HFF-Myc (cell line): ENCODE data around the gene PXYLP1.

ENCODE experiments used
- DNase-seq: peaks from one replicate; pipeline ENCODE4 v3.0.0-alpha.2; 2011; ENCODE audit warnings: low read depth; ENCODE audit errors: extremely low read depth
- H3K4me3 ChIP-seq: replicated peaks from 2 replicates; pipeline ENCODE4 v1.5.1; 2011; ENCODE audit warnings: low read depth, mild to moderate bottlenecking, control low read depth, low read length
- TF ChIP-seq, protein P1 (sequence below): IDR thresholded peaks from 2 replicates; pipeline ENCODE4 v1.5.1; 2012; ENCODE audit warnings: mild to moderate bottlenecking, low read depth, low read length, control low read depth; ENCODE audit errors: missing control alignments

The PXYLP1 gene

DNA sequence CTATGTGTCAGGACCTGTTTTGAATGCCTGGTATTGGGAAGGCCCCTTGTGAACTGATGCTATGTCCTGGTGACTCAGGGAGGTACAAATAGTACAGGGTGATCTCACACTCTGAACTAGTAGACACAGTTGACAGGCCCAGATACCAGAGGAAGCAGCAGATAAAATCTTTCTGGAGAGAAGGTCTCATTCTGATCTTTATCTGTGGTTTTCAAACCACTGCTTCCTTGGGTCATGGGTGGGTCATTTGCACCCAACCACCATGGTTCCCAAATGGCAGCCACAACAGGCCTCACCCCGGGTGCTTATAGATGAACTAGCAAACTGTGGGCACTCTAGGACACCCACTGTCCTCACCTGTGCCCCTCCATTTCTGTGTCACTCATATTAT, 43.4 kb downstream of the PXYLP1 start:
- TF ChIP-seq, protein P1, sequence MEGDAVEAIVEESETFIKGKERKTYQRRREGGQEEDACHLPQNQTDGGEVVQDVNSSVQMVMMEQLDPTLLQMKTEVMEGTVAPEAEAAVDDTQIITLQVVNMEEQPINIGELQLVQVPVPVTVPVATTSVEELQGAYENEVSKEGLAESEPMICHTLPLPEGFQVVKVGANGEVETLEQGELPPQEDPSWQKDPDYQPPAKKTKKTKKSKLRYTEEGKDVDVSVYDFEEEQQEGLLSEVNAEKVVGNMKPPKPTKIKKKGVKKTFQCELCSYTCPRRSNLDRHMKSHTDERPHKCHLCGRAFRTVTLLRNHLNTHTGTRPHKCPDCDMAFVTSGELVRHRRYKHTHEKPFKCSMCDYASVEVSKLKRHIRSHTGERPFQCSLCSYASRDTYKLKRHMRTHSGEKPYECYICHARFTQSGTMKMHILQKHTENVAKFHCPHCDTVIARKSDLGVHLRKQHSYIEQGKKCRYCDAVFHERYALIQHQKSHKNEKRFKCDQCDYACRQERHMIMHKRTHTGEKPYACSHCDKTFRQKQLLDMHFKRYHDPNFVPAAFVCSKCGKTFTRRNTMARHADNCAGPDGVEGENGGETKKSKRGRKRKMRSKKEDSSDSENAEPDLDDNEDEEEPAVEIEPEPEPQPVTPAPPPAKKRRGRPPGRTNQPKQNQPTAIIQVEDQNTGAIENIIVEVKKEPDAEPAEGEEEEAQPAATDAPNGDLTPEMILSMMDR: no peak
- no peak for DNase-seq
- H3K4me3 ChIP-seq: no peak overlapping the region

DNA sequence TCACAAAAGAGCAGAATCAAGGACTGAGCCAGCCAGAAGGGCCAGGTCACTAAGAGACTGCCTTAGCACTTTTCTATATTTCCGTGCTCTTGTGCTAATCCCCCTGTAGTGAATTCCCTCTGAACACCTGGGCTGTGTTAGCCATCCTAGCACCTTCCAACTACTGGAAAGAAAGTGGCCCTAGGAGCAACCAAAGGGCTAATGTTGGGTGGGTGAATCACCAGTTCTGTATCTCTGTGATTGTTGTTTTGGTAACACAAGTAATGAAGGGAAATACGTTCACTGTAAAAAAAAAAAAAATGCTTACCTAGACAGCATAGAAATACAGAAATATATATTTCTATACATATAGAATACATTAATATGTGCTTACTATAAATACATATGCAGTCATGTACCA, 43.9 kb downstream of the PXYLP1 start:
- no peak for DNase-seq
- H3K4me3 ChIP-seq: no peak overlapping the region
- TF ChIP-seq, protein P1: no peak

DNA sequence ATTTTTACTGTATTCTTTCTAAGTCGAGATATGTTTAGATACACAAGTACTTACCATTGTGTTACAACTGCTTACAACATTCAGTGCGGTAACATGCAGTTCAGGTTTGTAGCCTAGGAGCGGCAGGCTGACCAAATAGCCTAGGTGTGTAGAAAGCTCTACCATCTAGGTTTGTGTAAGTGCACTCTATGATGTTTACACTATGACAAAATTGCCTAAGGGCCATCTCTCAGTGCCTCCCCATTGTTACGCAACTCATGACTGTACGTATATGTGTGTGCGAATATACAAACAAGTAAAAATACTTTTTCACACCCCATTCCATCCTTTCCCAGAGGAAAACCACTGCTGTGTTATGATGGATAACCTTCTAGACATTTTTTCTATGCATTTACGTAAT, 44.3 kb downstream of the PXYLP1 start:
- no peak for DNase-seq
- TF ChIP-seq, protein P1: no peak
- no peak overlapping the region for H3K4me3 ChIP-seq

DNA sequence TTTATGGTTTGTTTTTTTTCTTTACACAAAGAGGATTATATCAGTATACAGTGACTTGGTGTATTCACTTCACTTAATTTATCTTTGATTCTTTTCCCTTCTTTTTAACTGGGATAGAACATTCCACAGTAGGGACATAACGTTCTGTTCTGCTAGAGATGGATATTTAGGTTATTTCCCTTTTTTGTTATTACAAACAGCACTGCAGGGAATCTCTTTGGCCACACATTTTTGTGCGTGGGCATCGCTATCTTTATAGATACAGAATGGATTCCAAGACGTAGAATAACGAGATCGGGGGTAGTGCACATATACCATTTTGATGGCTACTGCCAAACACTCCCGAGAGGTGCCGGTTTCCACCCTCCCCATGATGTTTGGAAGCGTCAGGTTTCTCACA, 44.8 kb downstream of the PXYLP1 start:
- TF ChIP-seq, protein P1: no peak
- no peak for DNase-seq
- no peak overlapping the region for H3K4me3 ChIP-seq

DNA sequence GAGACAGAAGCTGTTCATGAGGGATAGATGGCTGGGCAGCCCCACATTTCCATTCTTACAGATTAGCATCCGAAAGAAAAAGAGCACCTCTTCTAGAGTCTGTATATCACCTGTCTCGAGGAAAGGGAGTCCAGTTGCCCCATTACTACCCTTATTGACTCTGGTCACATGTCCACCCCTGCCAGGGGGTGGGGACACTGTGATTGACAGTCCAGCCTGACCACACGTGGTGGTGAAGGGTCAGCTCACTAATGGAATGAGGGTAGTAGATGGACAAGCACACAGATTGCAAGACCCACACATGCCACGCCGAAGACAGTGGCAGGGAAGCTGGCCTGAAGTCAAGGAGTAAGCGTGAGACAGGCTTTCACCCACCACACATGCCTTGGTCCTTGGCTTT, 45.8 kb downstream of the PXYLP1 start:
- H3K4me3 ChIP-seq: no peak overlapping the region
- DNase-seq: no peak
- TF ChIP-seq, protein P1: no peak

DNA sequence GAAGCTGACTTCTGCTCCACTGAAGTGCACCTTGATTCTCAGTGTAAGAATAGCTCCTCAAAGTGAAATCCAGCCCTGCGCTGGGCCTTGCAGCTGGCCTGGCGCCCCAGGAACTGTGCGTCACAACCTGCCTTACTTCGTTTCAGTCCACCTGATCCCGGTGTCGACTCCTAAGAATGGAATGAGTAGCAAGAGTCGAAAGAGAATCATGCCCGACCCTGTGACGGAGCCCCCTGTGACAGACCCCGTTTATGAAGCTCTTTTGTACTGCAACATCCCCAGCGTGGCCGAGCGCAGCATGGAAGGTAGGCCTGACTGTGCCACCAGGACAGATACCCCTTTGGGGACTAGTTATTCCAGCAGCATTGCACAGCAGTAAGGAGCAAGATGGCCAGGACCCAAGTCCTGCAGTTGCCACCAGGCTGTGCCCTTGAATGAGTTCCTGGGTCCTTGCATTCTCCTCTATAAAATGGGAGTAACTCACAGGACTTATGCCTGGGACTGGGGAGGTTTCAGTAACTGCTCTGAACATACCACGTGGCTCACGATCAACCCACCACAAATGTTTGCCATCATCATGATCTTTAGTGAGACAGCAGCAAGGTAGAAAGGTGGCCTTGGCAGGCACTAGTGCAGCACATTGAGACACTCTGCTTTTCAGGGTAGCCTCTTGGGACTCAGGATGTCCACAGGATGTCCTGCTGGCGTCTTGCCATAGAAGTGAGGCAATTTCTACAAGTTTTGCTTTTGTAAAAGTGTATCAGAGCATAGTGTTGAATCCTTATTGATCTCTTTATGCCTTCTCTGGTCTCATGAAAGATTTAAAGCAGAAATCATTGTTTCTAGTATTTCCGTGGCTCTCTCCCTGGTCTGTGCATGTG, 46.8 kb downstream of the PXYLP1 start:
- no peak for DNase-seq
- TF ChIP-seq, protein P1: no peak
- no peak overlapping the region for H3K4me3 ChIP-seq
